GM12878 (cell line): Measurements from ENCODE around the gene RASSF8.

Experiments used
- HCFC1 ChIP-seq: fragments of 150-350 bp; IDR thresholded peaks from 2 replicates; pipeline ENCODE4 v1.6.1; 2014; ENCODE audit warnings: low read length
- TF ChIP-seq, protein P1 (sequence below), 3 experiments: IDR thresholded peaks in 2 of 3; conservative IDR thresholded peaks in 1 of 3; 2 replicates each; pipeline ENCODE4 v1.5.1; 2011; ENCODE audit warnings: low read depth in 3 of 3, low read length in 3 of 3, mild to moderate bottlenecking in 3 of 3, control low read depth in 2 of 3, moderate library complexity in 2 of 3, inconsistent platforms in 1 of 3, mixed read lengths in 1 of 3; ENCODE audit not compliant: control insufficient read depth in 2 of 3, insufficient read depth in 1 of 3; ENCODE audit errors: extremely low read depth in 1 of 3

DNA sequence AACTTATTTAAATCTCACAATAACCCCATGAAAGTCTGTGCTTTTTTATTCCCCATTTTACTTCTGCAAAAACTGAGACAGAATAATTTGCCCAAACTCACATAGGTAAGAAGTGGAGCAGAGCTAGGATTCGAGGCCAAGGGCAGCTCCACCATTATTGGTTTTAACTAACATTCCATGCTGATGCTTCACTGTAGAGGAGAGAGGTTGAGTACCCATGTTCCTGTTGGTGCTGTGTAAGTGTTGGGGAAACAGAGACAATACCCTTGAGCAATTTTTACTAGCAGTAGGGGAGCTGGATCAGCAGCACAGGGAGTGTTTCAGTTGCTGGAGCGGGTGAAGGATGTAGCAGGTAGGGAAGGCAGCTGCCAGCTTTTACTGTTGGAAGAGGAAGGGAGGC lies 21.1 kb downstream of the RASSF8 start:
- no peak for TF ChIP-seq HCFC1
- TF ChIP-seq, protein P1, sequence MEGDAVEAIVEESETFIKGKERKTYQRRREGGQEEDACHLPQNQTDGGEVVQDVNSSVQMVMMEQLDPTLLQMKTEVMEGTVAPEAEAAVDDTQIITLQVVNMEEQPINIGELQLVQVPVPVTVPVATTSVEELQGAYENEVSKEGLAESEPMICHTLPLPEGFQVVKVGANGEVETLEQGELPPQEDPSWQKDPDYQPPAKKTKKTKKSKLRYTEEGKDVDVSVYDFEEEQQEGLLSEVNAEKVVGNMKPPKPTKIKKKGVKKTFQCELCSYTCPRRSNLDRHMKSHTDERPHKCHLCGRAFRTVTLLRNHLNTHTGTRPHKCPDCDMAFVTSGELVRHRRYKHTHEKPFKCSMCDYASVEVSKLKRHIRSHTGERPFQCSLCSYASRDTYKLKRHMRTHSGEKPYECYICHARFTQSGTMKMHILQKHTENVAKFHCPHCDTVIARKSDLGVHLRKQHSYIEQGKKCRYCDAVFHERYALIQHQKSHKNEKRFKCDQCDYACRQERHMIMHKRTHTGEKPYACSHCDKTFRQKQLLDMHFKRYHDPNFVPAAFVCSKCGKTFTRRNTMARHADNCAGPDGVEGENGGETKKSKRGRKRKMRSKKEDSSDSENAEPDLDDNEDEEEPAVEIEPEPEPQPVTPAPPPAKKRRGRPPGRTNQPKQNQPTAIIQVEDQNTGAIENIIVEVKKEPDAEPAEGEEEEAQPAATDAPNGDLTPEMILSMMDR (IDR thresholded peaks at IDR 0.05 in 2 of 3, conservative IDR thresholded peaks at IDR 0.05 in 1 of 3; ENCODE audit: control insufficient read depth in 2 of 3, extremely low read depth in 1 of 3, insufficient read depth in 1 of 3, low read depth in 3 of 3, low read length in 3 of 3), result no peak
